NB4 (cell line): ENCODE data around the gene PRR3.

ENCODE experiments used
- DNase-seq: peaks from one replicate; pipeline ENCODE4 v3.0.0; 2010; ENCODE audit warnings: low read depth
- H3K4me3 ChIP-seq: one replicate; pipeline ENCODE4 v1.5.1; 2011; ENCODE audit warnings: mild to moderate bottlenecking, low read depth, low read length, moderate library complexity
- MYC ChIP-seq: IDR thresholded peaks from 2 replicates; pipeline ENCODE4 v1.6.1; 2011; ENCODE audit warnings: low read depth, low read length
- POLR2A ChIP-seq: IDR thresholded peaks from 2 replicates; pipeline ENCODE4 v1.6.1; 2011; ENCODE audit warnings: mild to moderate bottlenecking; ENCODE audit not compliant: insufficient read length; ENCODE audit errors: extremely low read depth
- TF ChIP-seq, protein P1 (sequence below): IDR thresholded peaks from one replicate; pipeline ENCODE4 v1.5.1; 2012; ENCODE audit warnings: low read depth, low read length
- TF ChIP-seq, protein P2 (sequence below): IDR thresholded peaks from 2 replicates; pipeline ENCODE4 v1.6.1; 2011; ENCODE audit warnings: low read depth, low read length

PRR3 gene

DNA sequence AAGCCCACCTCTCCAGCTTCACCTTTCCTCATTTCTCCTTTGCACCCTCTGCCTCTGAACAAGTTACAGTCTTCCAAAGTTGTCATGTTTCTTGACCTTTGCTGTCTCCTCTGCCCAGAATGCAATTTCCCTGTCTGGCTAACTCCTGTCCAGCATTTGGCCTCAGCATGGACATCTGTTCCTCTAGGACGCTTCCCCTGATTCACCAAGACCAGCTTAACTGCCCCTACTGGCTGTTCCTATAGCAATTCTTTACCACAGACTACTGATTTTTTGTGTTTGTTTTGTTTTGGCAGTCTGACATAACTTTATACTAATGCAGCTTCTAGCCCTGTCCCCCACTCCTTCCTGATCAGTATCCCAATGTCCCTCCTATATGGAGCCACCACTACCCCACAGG lies 14.2 kb upstream of the PRR3 start:
- TF ChIP-seq MYC = no peak
- TF ChIP-seq, protein P1, sequence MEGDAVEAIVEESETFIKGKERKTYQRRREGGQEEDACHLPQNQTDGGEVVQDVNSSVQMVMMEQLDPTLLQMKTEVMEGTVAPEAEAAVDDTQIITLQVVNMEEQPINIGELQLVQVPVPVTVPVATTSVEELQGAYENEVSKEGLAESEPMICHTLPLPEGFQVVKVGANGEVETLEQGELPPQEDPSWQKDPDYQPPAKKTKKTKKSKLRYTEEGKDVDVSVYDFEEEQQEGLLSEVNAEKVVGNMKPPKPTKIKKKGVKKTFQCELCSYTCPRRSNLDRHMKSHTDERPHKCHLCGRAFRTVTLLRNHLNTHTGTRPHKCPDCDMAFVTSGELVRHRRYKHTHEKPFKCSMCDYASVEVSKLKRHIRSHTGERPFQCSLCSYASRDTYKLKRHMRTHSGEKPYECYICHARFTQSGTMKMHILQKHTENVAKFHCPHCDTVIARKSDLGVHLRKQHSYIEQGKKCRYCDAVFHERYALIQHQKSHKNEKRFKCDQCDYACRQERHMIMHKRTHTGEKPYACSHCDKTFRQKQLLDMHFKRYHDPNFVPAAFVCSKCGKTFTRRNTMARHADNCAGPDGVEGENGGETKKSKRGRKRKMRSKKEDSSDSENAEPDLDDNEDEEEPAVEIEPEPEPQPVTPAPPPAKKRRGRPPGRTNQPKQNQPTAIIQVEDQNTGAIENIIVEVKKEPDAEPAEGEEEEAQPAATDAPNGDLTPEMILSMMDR = no peak
- no peak for TF ChIP-seq POLR2A
- TF ChIP-seq, protein P2, sequence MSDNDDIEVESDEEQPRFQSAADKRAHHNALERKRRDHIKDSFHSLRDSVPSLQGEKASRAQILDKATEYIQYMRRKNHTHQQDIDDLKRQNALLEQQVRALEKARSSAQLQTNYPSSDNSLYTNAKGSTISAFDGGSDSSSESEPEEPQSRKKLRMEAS = no peak
- no peak for DNase-seq
- no peak overlapping the region for H3K4me3 ChIP-seq

DNA sequence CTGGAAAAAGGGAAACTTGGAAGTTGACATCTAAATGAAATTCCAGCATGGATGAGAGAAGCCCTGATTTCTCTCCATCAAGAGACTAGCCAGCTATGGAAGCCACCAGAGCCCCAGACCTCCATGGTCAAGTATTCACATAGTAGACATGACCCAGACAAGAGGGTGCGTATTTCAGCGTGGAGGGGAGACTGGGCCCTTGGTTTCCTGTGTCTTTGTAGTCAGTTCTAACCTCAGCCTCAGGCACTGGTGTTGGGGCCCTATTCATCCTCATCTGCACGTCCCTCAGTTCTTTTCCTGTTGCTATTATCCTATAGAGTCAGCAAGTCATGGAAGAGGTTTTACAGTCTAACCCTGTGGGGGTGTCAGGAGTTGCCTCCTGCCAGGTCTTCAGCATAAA lies 13.3 kb upstream of the PRR3 start:
- H3K4me3 ChIP-seq = no peak overlapping the region
- TF ChIP-seq, protein P2 = no peak
- TF ChIP-seq POLR2A = no peak
- TF ChIP-seq, protein P1 = no peak
- no peak for TF ChIP-seq MYC
- no peak for DNase-seq

DNA sequence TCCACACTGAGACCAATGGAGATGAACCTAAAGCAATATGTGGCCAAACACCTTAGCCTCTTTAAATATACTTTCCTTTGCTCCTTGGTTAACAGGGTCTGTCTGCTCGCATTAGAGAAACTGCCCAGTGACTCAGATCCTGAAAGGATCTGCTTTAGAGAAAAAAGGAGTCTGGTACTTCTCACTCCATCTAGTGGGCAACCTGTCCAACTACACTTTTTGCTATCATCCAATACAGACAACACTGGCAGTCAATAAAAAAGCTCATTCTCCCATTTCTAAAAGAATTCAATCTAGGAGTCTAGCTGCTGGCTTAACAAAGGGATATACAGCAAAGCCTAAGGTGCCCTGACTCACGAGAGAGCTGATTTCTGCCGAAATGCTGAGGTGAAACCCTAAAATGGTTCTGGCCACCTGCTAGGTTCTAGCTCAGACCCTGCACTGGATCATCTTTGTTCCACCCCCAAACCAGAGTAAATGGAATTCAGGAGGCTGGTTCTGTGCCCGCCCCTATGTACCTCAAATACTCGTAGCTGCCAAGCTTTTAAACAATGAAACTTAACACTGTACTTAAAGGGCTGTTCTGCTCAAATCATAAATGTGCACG lies 12.3 kb upstream of the PRR3 start:
- TF ChIP-seq, protein P2 = no peak
- TF ChIP-seq POLR2A = no peak
- TF ChIP-seq, protein P1 = peak; percentile 90
- H3K4me3 ChIP-seq = no peak overlapping the region
- peak; percentile 74 for DNase-seq

DNA sequence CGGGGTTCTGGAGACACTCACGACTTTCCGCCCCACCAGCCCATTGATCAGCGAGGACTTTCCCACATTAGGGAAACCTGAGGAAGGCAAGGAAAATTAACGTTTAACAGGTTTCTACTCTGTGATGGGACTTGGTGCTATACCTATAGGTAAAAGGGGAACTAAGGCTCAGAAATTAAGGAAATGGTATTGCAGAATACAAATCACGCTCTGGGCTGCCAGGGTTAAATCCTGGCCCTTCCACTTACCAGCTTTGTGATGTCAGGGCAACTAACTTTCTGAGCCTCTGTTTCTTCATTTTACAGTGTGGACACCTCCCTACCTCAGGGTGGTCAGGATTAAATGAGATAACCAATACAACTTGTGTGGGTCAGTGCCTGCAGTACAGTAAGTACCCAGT lies 9.6 kb upstream of the PRR3 start:
- DNase-seq = no peak
- no peak overlapping the region for H3K4me3 ChIP-seq
- TF ChIP-seq POLR2A (no peak), MYC (no peak)
- TF ChIP-seq, protein P1 = no peak
- TF ChIP-seq, protein P2 = no peak

DNA sequence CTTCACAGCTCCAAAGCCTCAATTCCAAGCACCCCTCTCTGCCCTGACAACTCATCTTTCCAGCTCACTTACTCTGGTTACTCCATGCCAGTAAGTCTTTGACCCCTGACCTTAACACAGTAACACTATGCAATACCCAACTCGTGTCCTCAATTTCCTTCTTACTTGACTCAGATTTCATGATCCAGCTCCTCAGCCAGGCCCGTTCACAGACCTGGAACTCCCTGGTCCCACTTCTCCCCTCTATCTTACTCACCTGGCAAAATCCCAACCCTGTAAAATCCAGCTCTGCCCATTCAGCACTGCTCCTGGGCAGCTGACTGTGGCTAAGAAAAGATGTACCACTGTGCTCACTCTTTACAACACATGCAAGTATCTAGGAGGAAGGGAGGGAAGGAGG lies 8.7 kb upstream of the PRR3 start:
- DNase-seq = no peak
- H3K4me3 ChIP-seq = no peak overlapping the region
- TF ChIP-seq, protein P1 = no peak
- TF ChIP-seq POLR2A (no peak), MYC (no peak)
- TF ChIP-seq, protein P2 = no peak

DNA sequence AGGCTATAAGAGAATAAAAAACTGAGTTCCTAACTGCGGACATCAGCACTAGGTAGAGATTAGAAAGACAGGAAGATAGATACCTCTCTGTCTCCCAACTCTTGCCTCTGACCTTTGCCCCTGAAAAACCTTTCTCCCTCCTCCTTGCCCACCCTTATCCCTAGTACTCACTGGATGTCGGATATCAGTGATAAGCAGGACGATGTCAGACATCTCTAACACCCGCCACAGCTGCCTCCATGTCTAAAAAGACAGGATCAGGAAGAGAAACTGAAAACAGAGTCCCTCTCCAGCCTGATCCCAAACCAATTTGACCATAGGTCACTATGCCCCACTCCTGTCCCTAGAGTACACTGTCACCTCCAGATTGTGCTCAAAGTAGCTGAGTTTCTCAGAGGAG lies 2.7 kb upstream of the PRR3 start:
- TF ChIP-seq POLR2A = no peak
- TF ChIP-seq, protein P2 = no peak
- TF ChIP-seq MYC = no peak
- TF ChIP-seq, protein P1 = no peak
- DNase-seq = no peak
- no peak overlapping the region for H3K4me3 ChIP-seq
